A549 (cell line): ENCODE results near the gene OR2W1. TPM values are rescaled to one million over a fixed set of nuclear protein-coding genes. Genes with fewer than 3 reads are reported as not detected.

Experiments
- ATAC-seq, 2 experiments: fragments of 200-7000 bp in 1 of 2; fragments of >200 bp in 1 of 2; cut with Nextera tagmentation in 1 of 2; cut with Tn5 transposase in 1 of 2; 3 replicates each; pipeline versions ENCODE4 v1.8.0 to v1.9.1; 2018 to 2020; ENCODE audit warnings: mild to moderate bottlenecking in 1 of 2, moderate library complexity in 1 of 2
- CTCF ChIA-PET: fragments of 300-600 bp; sonication (Branson Sonifier 250); formaldehyde crosslinking; extraction: SDS; loops from one replicate; lab custom pipeline; 2021; ENCODE audit warnings: antibody characterized with exemption, inconsistent platforms; lab: Yijun Ruan, JAX
- POLR2A ChIA-PET: fragments of 350-600 bp; formaldehyde crosslinking; extraction: SDS; loops from one replicate; lab custom pipeline; 2021; ENCODE audit warnings: antibody characterized with exemption, inconsistent platforms; lab: Yijun Ruan, JAX
- DNase-seq, 2 experiments: peaks; one replicate each; pipeline versions ENCODE4 v3.0.0 to v3.0.0-alpha.2; 2011 to 2016; ENCODE audit warnings: low read depth in 1 of 2, low spot score in 1 of 2
- FAIRE-seq: peaks from 2 replicates; lab custom pipeline; 2011; peaks lifted over from hg19 to GRCh38; lab: Jason Lieb, UNC
- H3K27ac ChIP-seq, 2 experiments: fragments of >200 bp; sonication (Bioruptor Twin); formaldehyde crosslinking; 3 replicates each; pipeline ENCODE4 v1.5.1; 2016 to 2017
- H3K4me1 ChIP-seq: fragments of >200 bp; sonication (Bioruptor Twin); formaldehyde crosslinking; 3 replicates; pipeline ENCODE4 v1.6.1; 2016
- H3K4me2 ChIP-seq: fragments of >200 bp; sonication (Bioruptor Twin); formaldehyde crosslinking; 3 replicates; pipeline ENCODE4 v1.6.1; 2016
- H3K4me3 ChIP-seq: fragments of >200 bp; sonication (Bioruptor Twin); formaldehyde crosslinking; 3 replicates; pipeline ENCODE4 v1.5.1; 2016
- H3K9me3 ChIP-seq: fragments of >200 bp; sonication (Bioruptor Twin); formaldehyde crosslinking; 3 replicates; pipeline ENCODE4 v1.6.1; 2016
- CBX8 ChIP-seq: fragments of 200-600 bp; sonication (generic); IDR thresholded peaks from 2 replicates; pipeline ENCODE4 v1.6.1; 2016
- EHF ChIP-seq: fragments of 250-450 bp; sonication (Bioruptor Pico); IDR thresholded peaks from 2 replicates; pipeline ENCODE4 v1.5.0; 2020; ENCODE audit warnings: mild to moderate bottlenecking
- EHMT2 ChIP-seq: fragments of 200-600 bp; sonication (generic); IDR thresholded peaks from 2 replicates; pipeline ENCODE4 v1.6.1; 2016; ENCODE audit warnings: antibody characterized with exemption, low read depth, mild to moderate bottlenecking, moderate library complexity
- EP300 ChIP-seq, 2 experiments: fragments of >200 bp; sonication (Bioruptor Twin); formaldehyde crosslinking; IDR thresholded peaks; 2 replicates in 1 of 2; 3 replicates in 1 of 2; pipeline ENCODE4 v1.6.1; 2016 to 2017
- FOSB ChIP-seq: fragments of 250-450 bp; sonication (Bioruptor Pico); IDR thresholded peaks from 2 replicates; pipeline ENCODE4 v1.5.0; 2020; ENCODE audit warnings: mild to moderate bottlenecking, moderate library complexity
- FOXS1 ChIP-seq: fragments of 250-450 bp; sonication (Bioruptor Pico); IDR thresholded peaks from 2 replicates; pipeline ENCODE4 v1.5.0; 2020; ENCODE audit warnings: mild to moderate bottlenecking, moderate library complexity
- GATA3 ChIP-seq: IDR thresholded peaks from 2 replicates; pipeline ENCODE4 v1.6.1; 2012; ENCODE audit warnings: borderline replicate concordance
- HDAC2 ChIP-seq: fragments of 200-600 bp; sonication (generic); IDR thresholded peaks from 2 replicates; pipeline ENCODE4 v1.6.1; 2016
- JUN ChIP-seq, 2 experiments: fragments of >200 bp; sonication (Bioruptor Twin); formaldehyde crosslinking; IDR thresholded peaks; 2 replicates in 1 of 2; 3 replicates in 1 of 2; pipeline ENCODE4 v1.6.1; 2016 to 2017
- JUNB ChIP-seq: fragments of >200 bp; sonication (Bioruptor Twin); formaldehyde crosslinking; IDR thresholded peaks from 2 replicates; pipeline ENCODE4 v1.6.1; 2016
- MAX ChIP-seq: IDR thresholded peaks from 2 replicates; pipeline ENCODE4 v1.6.1; 2012
- PBX3 ChIP-seq: IDR thresholded peaks from 2 replicates; pipeline ENCODE4 v1.6.1; 2012
- POLR2AphosphoS2 ChIP-seq: conservative IDR thresholded peaks from 2 replicates; pipeline ENCODE4 v1.6.1; 2012; ENCODE audit warnings: low read length, improper control_type of control experiment, inconsistent platforms
- RAD21 ChIP-seq, 2 experiments: fragments of >200 bp in 1 of 2; sonication (Bioruptor Twin) in 1 of 2; formaldehyde crosslinking in 1 of 2; IDR thresholded peaks in 1 of 2; conservative IDR thresholded peaks in 1 of 2; 2 replicates in 1 of 2; 3 replicates in 1 of 2; pipeline ENCODE4 v1.6.1; 2012 to 2018; ENCODE audit warnings: inconsistent platforms in 1 of 2
- SMC3 ChIP-seq: fragments of >200 bp; sonication (Bioruptor Twin); formaldehyde crosslinking; IDR thresholded peaks from 3 replicates; pipeline ENCODE4 v1.6.1; 2018; ENCODE audit warnings: inconsistent platforms
- SREBF2 ChIP-seq: fragments of 450-650 bp; IDR thresholded peaks from 2 replicates; pipeline ENCODE4 v1.6.1; 2014; ENCODE audit warnings: mild to moderate bottlenecking, moderate library complexity
- TFCP2L1 ChIP-seq: fragments of 250-450 bp; sonication (Bioruptor Pico); IDR thresholded peaks from 2 replicates; pipeline ENCODE4 v1.5.0; 2021; ENCODE audit warnings: mild to moderate bottlenecking
- TP53 ChIP-seq: fragments of 250-450 bp; sonication (Bioruptor Pico); IDR thresholded peaks from 2 replicates; pipeline ENCODE4 v1.5.0; 2021; ENCODE audit warnings: mild to moderate bottlenecking, moderate library complexity
- ZNF302 ChIP-seq: fragments of 250-450 bp; sonication (Bioruptor Pico); IDR thresholded peaks from 2 replicates; pipeline ENCODE4 v1.9.0; 2021; ENCODE audit warnings: inconsistent platforms, mild to moderate bottlenecking, moderate library complexity
- WGBS: methylation state at CpG from one replicate; pipeline ENCODE4 v1.1.6; 2017; ENCODE audit errors: missing lambda C conversion rate; 5-methylcytosine and 5-hydroxymethylcytosine counted together
- polyA plus RNA-seq, 4 experiments: library from polyadenylated mRNA; depleted of rRNA in 3 of 4; stranded (reverse); fragments of >200 nt; fragmentation: RNase III in 1 of 4; extraction: RNeasy Plus Mini Kit Qiagen cat#74134 plus additional on column Dnase treatment in 1 of 4; gene quantifications; 2 replicates in 3 of 4; 3 replicates in 1 of 4; pipeline ENCODE4 v1.2.3, GENCODE V29; 2011 to 2017
- TF ChIP-seq, protein P1 (sequence below): IDR thresholded peaks from 2 replicates; pipeline ENCODE4 v1.6.1; 2012; ENCODE audit warnings: low read depth, borderline replicate concordance
- TF ChIP-seq, protein P2 (sequence below): fragments of >200 bp; sonication (Bioruptor Twin); formaldehyde crosslinking; IDR thresholded peaks from 3 replicates; pipeline ENCODE4 v1.5.1; 2016

Gene OR2W1
- polyA plus RNA-seq, 2 of the 4 experiments (the other 2 are of a cell fraction) = not detected

DNA sequence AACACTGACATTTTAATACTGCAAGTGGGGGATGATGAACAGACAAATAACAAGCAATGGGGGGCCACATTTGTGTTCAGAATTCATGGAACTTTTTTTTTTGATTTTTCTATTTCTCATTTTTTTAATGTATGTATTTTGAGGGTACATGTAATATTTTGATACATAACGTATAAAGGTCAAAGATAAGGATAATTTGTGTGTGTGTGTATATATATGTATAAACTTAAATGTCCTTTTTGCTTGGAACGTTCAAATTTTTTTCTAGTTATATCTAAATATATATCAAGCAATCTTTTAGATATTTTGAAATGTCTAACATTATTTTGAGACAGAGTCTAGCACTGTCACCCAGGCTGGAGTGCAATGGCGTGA is 27.6 kb downstream of the OR2W1 start:
- DNase-seq (no peak), FAIRE-seq (no peak), ATAC-seq (no peak)
- ChIA-PET POLR2A (no interaction called here), CTCF (interaction anchor here (0.7 kb wide), 1 partner anchor 522 kb away, joined by 3 read pairs; no protein-coding TSS in a partner anchor)
- no peaks in the 10 kb centered on the region for H3K9me3 ChIP-seq
- no peak overlapping the region; the same call in 2 of the 3 replicates for H3K4me3 ChIP-seq
- WGBS = 2% methylated on average over 3 of the region's 3 CpGs
- no peak for TF ChIP-seq EHMT2
- TF ChIP-seq RAD21 (conservative IDR thresholded peaks at IDR 0.05 in 1 of 2, IDR thresholded peaks at IDR 0.05 in 1 of 2) = no peak
- no peak for TF ChIP-seq EP300 (IDR thresholded peaks at IDR 0.05)
- no peak for TF ChIP-seq JUN (IDR thresholded peaks at IDR 0.05)
- TF ChIP-seq, protein P1, sequence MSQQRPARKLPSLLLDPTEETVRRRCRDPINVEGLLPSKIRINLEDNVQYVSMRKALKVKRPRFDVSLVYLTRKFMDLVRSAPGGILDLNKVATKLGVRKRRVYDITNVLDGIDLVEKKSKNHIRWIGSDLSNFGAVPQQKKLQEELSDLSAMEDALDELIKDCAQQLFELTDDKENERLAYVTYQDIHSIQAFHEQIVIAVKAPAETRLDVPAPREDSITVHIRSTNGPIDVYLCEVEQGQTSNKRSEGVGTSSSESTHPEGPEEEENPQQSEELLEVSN = no peak
- no peak for TF ChIP-seq FOSB (CRISPR knock-in tag)
- no peak for TF ChIP-seq PBX3
- TF ChIP-seq TFCP2L1 = no peak
- TF ChIP-seq JUNB = no peak
- no peak for TF ChIP-seq POLR2AphosphoS2
- no peak for TF ChIP-seq FOXS1 (CRISPR knock-in tag)
- TF ChIP-seq MAX = no peak
- no peak for TF ChIP-seq EHF
- TF ChIP-seq CBX8 = no peak
- TF ChIP-seq ZNF302 (CRISPR knock-in tag) = no peak
- no peak for TF ChIP-seq HDAC2
- TF ChIP-seq SREBF2 = no peak
- H3K27ac ChIP-seq = no peak overlapping the region
- H3K4me2 ChIP-seq = no peak overlapping the region; the same call in 2 of the 3 replicates
- no peaks in the 10 kb centered on the region for H3K4me1 ChIP-seq

GRCh38 chr6:29016559-29017427 is 28.2 kb downstream of the OR2W1 start:
- ATAC-seq (peak; percentile 93 to 94), FAIRE-seq (no peak), DNase-seq (peak; percentile 46 to 83)
- peak overlapping the region; percentile 97 for H3K4me2 ChIP-seq
- no peaks in the 10 kb centered on the region for H3K9me3 ChIP-seq
- POLR2A ChIA-PET = interaction anchor here (1.0 to 2.1 kb wide), 3 partner anchors 11 to 93 kb away, joined by 3 to 13 read pairs (median 6); partner anchors contain the start of genes TRIM27 and ZNF311
- TF ChIP-seq SMC3 (peak; percentile 58), GATA3 (no peak), RAD21 (conservative IDR thresholded peaks at IDR 0.05 in 1 of 2, IDR thresholded peaks at IDR 0.05 in 1 of 2) (peak; percentile 67 to 74), JUN (IDR thresholded peaks at IDR 0.05) (peak in 1 of 2 experiments; percentile 41; a peak in 1 of 5 replicates), TP53 (CRISPR knock-in tag) (no peak), MAX (peak; percentile 38; the same call in 1 of the 2 replicates)
- TF ChIP-seq, protein P2, sequence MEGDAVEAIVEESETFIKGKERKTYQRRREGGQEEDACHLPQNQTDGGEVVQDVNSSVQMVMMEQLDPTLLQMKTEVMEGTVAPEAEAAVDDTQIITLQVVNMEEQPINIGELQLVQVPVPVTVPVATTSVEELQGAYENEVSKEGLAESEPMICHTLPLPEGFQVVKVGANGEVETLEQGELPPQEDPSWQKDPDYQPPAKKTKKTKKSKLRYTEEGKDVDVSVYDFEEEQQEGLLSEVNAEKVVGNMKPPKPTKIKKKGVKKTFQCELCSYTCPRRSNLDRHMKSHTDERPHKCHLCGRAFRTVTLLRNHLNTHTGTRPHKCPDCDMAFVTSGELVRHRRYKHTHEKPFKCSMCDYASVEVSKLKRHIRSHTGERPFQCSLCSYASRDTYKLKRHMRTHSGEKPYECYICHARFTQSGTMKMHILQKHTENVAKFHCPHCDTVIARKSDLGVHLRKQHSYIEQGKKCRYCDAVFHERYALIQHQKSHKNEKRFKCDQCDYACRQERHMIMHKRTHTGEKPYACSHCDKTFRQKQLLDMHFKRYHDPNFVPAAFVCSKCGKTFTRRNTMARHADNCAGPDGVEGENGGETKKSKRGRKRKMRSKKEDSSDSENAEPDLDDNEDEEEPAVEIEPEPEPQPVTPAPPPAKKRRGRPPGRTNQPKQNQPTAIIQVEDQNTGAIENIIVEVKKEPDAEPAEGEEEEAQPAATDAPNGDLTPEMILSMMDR = peak; percentile 67; the same call in 2 of the 3 replicates
- TF ChIP-seq, protein P1 = 0 out of 2 replicates have a peak, but pooled peaks have one; percentile 27
- peak overlapping the region; percentile 85 for H3K4me3 ChIP-seq
- H3K27ac ChIP-seq = peak overlapping the region; percentile 63 to 83
- CTCF ChIA-PET = interaction anchor here (0.5 to 3.8 kb wide), 30 partner anchors 9 to 646 kb away, joined by 3 to 19 read pairs (median 4); partner anchors contain the start of gene TRIM27
- H3K4me1 ChIP-seq = no peaks in the 10 kb centered on the region
- WGBS = under 1% methylated on average over 24 of the region's 41 CpGs
